ENCODE results near the gene TAS2R9. TPM values are rescaled to one million over a fixed set of nuclear protein-coding genes. Genes with fewer than 3 reads are reported as not detected.

The TAS2R9 gene
- total and polyA plus RNA-seq, 10 donors: 0.72 to 2.1 TPM; not detected in 8

DNA sequence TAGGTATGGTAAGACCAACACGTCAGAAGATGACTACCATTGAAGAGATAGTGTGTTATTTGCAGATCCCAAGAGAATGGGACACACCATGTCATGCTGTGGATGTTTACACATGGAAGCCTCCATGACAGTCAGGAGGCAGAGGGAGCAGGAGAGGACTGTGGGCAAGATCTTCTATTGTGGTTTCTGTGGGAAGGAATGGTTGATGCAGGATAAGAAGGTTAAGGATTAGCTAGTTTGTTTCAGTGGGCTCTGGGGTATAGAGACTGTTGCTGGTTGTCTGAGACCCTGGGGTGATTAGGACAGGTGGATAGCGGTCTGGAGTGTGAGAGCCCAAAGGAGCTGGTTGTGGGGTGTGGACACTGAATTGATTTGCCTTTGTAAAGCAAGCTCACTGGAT lies 30.9 kb downstream of the TAS2R9 start:
- Histone ChIP-seq H3K27me3 (replicated peaks in 1 of 7) (peaks cover 0 to 5% (median 0%) of the 10 kb centered on the region in 7 donors), H3K36me3 (no peaks in the 10 kb centered on the region), H3K4me3 (no peak overlapping the region), H3K9me3 (no peaks in the 10 kb centered on the region), H3K4me1 (no peaks in the 10 kb centered on the region), H3K27ac (no peak overlapping the region)
- intact Hi-C loops (cut with DNase I; ENCODE audit: low total_unique reads): no loop called here
- 79 to 94% (median 89%) methylated on average over 2 of the region's 2 CpGs for WGBS, 5 donors
- DNase-seq: no peak
- TF ChIP-seq, protein P1, sequence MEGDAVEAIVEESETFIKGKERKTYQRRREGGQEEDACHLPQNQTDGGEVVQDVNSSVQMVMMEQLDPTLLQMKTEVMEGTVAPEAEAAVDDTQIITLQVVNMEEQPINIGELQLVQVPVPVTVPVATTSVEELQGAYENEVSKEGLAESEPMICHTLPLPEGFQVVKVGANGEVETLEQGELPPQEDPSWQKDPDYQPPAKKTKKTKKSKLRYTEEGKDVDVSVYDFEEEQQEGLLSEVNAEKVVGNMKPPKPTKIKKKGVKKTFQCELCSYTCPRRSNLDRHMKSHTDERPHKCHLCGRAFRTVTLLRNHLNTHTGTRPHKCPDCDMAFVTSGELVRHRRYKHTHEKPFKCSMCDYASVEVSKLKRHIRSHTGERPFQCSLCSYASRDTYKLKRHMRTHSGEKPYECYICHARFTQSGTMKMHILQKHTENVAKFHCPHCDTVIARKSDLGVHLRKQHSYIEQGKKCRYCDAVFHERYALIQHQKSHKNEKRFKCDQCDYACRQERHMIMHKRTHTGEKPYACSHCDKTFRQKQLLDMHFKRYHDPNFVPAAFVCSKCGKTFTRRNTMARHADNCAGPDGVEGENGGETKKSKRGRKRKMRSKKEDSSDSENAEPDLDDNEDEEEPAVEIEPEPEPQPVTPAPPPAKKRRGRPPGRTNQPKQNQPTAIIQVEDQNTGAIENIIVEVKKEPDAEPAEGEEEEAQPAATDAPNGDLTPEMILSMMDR (IDR thresholded peaks at IDR 0.05 in 8 of 11, conservative IDR thresholded peaks at IDR 0.05 in 3 of 11): no peak
- no peak for TF ChIP-seq POLR2AphosphoS5 (IDR thresholded peaks at IDR 0.05)
- no peak for TF ChIP-seq POLR2A (IDR thresholded peaks at IDR 0.05)

DNA sequence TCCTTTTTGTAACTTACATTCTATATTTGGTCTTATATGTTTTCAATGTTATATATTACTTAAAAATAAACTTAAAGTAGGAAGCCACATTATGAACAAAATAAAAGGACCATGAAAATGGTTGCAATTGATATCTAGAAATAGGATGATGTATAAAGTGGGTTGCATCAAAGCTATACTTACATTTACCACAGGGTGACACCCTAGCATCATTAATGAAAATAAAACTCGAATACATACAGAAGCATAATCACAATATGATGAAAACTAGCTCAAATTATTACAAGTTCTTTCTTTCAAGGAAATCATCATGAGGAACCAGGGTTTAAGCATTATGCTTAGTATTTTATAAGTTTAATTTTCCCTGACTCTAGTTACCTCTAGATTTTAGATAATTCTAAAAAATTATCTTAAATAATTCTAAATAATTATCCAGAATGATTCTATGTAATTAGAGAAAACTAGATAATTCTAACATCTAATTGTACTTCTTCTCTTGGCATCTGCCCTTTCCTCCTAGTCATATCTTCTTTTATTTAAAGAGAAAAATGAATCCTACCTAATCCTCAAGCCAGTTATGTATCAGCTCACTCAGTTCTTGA lies 38.7 kb downstream of the TAS2R9 start:
- Histone ChIP-seq H3K36me3 (no peaks in the 10 kb centered on the region), H3K9me3 (no peaks in the 10 kb centered on the region), H3K27ac (no peak overlapping the region), H3K27me3 (replicated peaks in 1 of 7) (peaks cover 0 to 52% (median 2%) of the 10 kb centered on the region in 7 donors), H3K4me3 (no peak overlapping the region), H3K4me1 (no peaks in the 10 kb centered on the region)
- intact Hi-C loops (cut with DNase I; ENCODE audit: low total_unique reads): loop anchor here (5.0 kb wide), 1 partner anchor 716 kb away; no protein-coding TSS in a partner anchor
- WGBS, 5 donors: 0 to 2% (median 0%) methylated on average over 1 of the region's 1 CpG
- no peak for TF ChIP-seq POLR2A (IDR thresholded peaks at IDR 0.05)
- TF ChIP-seq, protein P1 (IDR thresholded peaks at IDR 0.05 in 8 of 11, conservative IDR thresholded peaks at IDR 0.05 in 3 of 11): peak; percentile 52 to 82 (median 67)
- no peak for DNase-seq

DNA sequence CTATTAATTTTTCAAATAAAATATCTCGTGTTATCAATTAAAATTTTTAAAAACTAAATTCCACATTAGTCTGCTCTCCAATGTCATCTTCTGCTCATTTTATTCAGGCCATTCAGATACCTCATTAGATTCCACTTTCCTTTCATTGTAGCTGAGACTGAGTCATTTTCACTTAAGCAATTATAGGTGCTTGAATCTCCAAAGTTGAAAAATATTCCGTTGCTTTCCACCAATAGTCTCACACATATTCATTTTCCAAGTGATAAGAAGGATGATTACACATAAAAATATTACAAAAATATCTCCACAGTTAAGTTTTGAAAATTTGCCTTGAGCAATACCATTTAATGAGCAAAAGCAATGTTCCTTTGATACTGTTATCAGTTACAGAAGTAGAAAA lies 50.3 kb downstream of the TAS2R9 start:
- DNase-seq: no peak
- Histone ChIP-seq H3K9me3 (peaks cover 0 to 26% (median 22%) of the 10 kb centered on the region in 8 donors), H3K4me1 (no peaks in the 10 kb centered on the region), H3K4me3 (no peak overlapping the region), H3K27ac (no peak overlapping the region), H3K36me3 (no peaks in the 10 kb centered on the region), H3K27me3 (replicated peaks in 1 of 7) (peaks cover 0 to 25% (median 0%) of the 10 kb centered on the region in 7 donors)
- TF ChIP-seq POLR2A (IDR thresholded peaks at IDR 0.05) (no peak), POLR2AphosphoS5 (IDR thresholded peaks at IDR 0.05) (no peak)
- TF ChIP-seq, protein P1 (IDR thresholded peaks at IDR 0.05 in 8 of 11, conservative IDR thresholded peaks at IDR 0.05 in 3 of 11): no peak
- WGBS, 5 donors: 25 to 65% (median 55%) methylated on average over 2 of the region's 2 CpGs
- intact Hi-C loops (cut with DNase I; ENCODE audit: low total_unique reads): no loop called here

Small RNA genes lying within 50 kb of the gene (small RNA-seq; reads per million reads assigned to genes)
- gene PRR4: 0 reads per million in 4 donors

Other genes with a start within 250 kb of the TAS2R9 start
- 10 to 100 TPM; 12.6 to 24.7 (median 19.5) TPM for gene MAGOHB, start 196.6 kb downstream of the TAS2R9 start, total RNA-seq
- 10 to 100 TPM; 16.7 to 27.1 (median 22.7) TPM for gene MAGOHB, start 196.6 kb downstream of the TAS2R9 start, polyA plus RNA-seq
- gene STYK1, start 136.1 kb downstream of the TAS2R9 start, total RNA-seq: 1 to 10 TPM in 4 of 7 donors, under 1 TPM in 3; 0.49 to 2.4 (median 1.2) TPM
- gene STYK1, start 136.1 kb downstream of the TAS2R9 start, polyA plus RNA-seq: under 1 TPM; 0.17 to 0.26 (median 0.26) TPM
- 100 to 1,000 TPM; 166 to 250 (median 180) TPM for gene YBX3, start 86.8 kb downstream of the TAS2R9 start, total RNA-seq
- gene YBX3, start 86.8 kb downstream of the TAS2R9 start, polyA plus RNA-seq: 100 to 1,000 TPM in 1 of 3 donors, 10 to 100 TPM in 2; 87.0 to 155 (median 90.7) TPM
- not detected for gene TAS2R7, start 7.5 kb downstream of the TAS2R9 start, total RNA-seq
- gene TAS2R7, start 7.5 kb downstream of the TAS2R9 start, polyA plus RNA-seq: not detected
- gene TAS2R8, start 2.9 kb downstream of the TAS2R9 start, total RNA-seq: not detected
- under 1 TPM in 1 of 3 donors, not detected in 2; 0.06 TPM for gene TAS2R8, start 2.9 kb downstream of the TAS2R9 start, polyA plus RNA-seq
- gene TAS2R10, start 16.2 kb upstream of the TAS2R9 start, total RNA-seq: 1 to 10 TPM in 5 of 7 donors, under 1 TPM in 2; 0.34 to 3.9 (median 1.7) TPM
- under 1 TPM in 2 of 3 donors, not detected in 1; 0.11 to 0.15 TPM for gene TAS2R10, start 16.2 kb upstream of the TAS2R9 start, polyA plus RNA-seq
- gene PRR4, start 39.3 kb upstream of the TAS2R9 start, total RNA-seq: 10 to 100 TPM in 1 of 7 donors, 1 to 10 TPM in 6; 1.2 to 12.0 (median 3.9) TPM
- 1 to 10 TPM; 3.0 to 4.7 (median 3.6) TPM for gene PRR4, start 39.3 kb upstream of the TAS2R9 start, polyA plus RNA-seq
- 10 to 100 TPM; 16.9 to 63.1 (median 37.0) TPM for gene PRH1, start 74.1 kb upstream of the TAS2R9 start, total RNA-seq
- gene PRH1, start 74.1 kb upstream of the TAS2R9 start, polyA plus RNA-seq: 1 to 10 TPM; 1.5 to 3.7 (median 2.7) TPM
- 1 to 10 TPM; 2.1 to 8.7 (median 4.3) TPM for gene TAS2R13, start 99.4 kb upstream of the TAS2R9 start, total RNA-seq
- under 1 TPM in 1 of 3 donors, not detected in 2; 0.06 TPM for gene TAS2R13, start 99.4 kb upstream of the TAS2R9 start, polyA plus RNA-seq
- gene PRH2, start 119.1 kb upstream of the TAS2R9 start, total RNA-seq: not detected
- under 1 TPM in 2 of 3 donors, not detected in 1; 0.14 to 0.32 TPM for gene PRH2, start 119.1 kb upstream of the TAS2R9 start, polyA plus RNA-seq
- 10 to 100 TPM in 1 of 7 donors, 1 to 10 TPM in 6; 2.5 to 10.3 (median 5.9) TPM for gene TAS2R14, start 129.1 kb upstream of the TAS2R9 start, total RNA-seq
- gene TAS2R14, start 129.1 kb upstream of the TAS2R9 start, polyA plus RNA-seq: 1 to 10 TPM; 1.6 to 2.5 (median 1.6) TPM
- gene TAS2R50, start 176.7 kb upstream of the TAS2R9 start, total RNA-seq: 1 to 10 TPM; 2.2 to 7.1 (median 4.4) TPM
- under 1 TPM in 1 of 3 donors, not detected in 2; 0.10 TPM for gene TAS2R50, start 176.7 kb upstream of the TAS2R9 start, polyA plus RNA-seq
- gene TAS2R20, start 188.1 kb upstream of the TAS2R9 start, total RNA-seq: 1 to 10 TPM; 2.1 to 9.8 (median 5.8) TPM
- gene TAS2R20, start 188.1 kb upstream of the TAS2R9 start, polyA plus RNA-seq: under 1 TPM; 0.24 to 0.32 (median 0.27) TPM
- gene TAS2R19, start 212.5 kb upstream of the TAS2R9 start, total RNA-seq: 10 to 100 TPM in 2 of 7 donors, 1 to 10 TPM in 5; 4.1 to 13.8 (median 9.1) TPM
- gene TAS2R19, start 212.5 kb upstream of the TAS2R9 start, polyA plus RNA-seq: under 1 TPM in 2 of 3 donors, not detected in 1; 0.38 to 0.53 TPM
- gene TAS2R31, start 221.2 kb upstream of the TAS2R9 start, total RNA-seq: 10 to 100 TPM in 3 of 7 donors, 1 to 10 TPM in 4; 3.7 to 14.1 (median 8.1) TPM
- under 1 TPM in 2 of 3 donors, not detected in 1; 0.21 to 0.35 TPM for gene TAS2R31, start 221.2 kb upstream of the TAS2R9 start, polyA plus RNA-seq